Chondrocyte (in vitro differentiated cells): Measurements from ENCODE around the gene TGFA. TPM values are rescaled to one million over a fixed set of nuclear protein-coding genes. Genes with fewer than 3 reads are reported as not detected.

Source experiments
- DNase-seq: peaks from one replicate; pipeline ENCODE4 v3.0.0; 2021; ENCODE audit warnings: mixed read lengths, low spot score
- H3K27ac Mint-ChIP-seq: one replicate; pipeline ENCODE4 v1.8.0; 2021; ENCODE audit warnings: mild to moderate bottlenecking, moderate library complexity, mixed read lengths; ENCODE audit not compliant: unreplicated experiment
- H3K27me3 Mint-ChIP-seq: 2 replicates; pipeline ENCODE4 v1.8.0; 2021; ENCODE audit warnings: low read depth, mixed read lengths
- H3K36me3 Mint-ChIP-seq: 2 replicates; pipeline ENCODE4 v1.8.0; 2021; ENCODE audit warnings: low read depth, mixed read lengths
- H3K4me1 Mint-ChIP-seq: 2 replicates; pipeline ENCODE4 v1.8.0; 2021; ENCODE audit warnings: low read depth, mild to moderate bottlenecking, mixed read lengths
- H3K4me3 Mint-ChIP-seq: one replicate; pipeline ENCODE4 v1.8.0; 2021; ENCODE audit warnings: mild to moderate bottlenecking, moderate library complexity, mixed read lengths; ENCODE audit not compliant: unreplicated experiment
- H3K9me3 Mint-ChIP-seq: 2 replicates; pipeline ENCODE4 v1.8.0; 2021; ENCODE audit warnings: low read depth, mixed read lengths
- CTCF ChIP-seq: fragments of 200-600 bp; sonication (generic); IDR thresholded peaks from 2 replicates; pipeline ENCODE4 v1.5.0; 2021; ENCODE audit warnings: antibody characterized with exemption, mild to moderate bottlenecking, moderate library complexity
- long read RNA-seq: library from polyadenylated mRNA; stranded (forward); transcript quantifications from one replicate; pipeline ENCODE4 v2.0.0, GENCODE V29; 2021
- total RNA-seq: library from RNA; stranded (reverse); gene quantifications from 3 replicates; pipeline ENCODE4 v1.2.1, GENCODE V29; 2021

Gene TGFA
- total RNA-seq: 0.21 to 0.25 TPM in 2 of 3 replicates, not detected in the other
- long read RNA-seq: 0 reads

- Mint-ChIP-seq H3K4me3 (peak within 1 kb of the TSS; percentile 75), H3K9me3 (no peaks in the 10 kb centered on the region), H3K27me3 (peaks cover 60% of the 10 kb centered on the region), H3K36me3 (no peaks in the 10 kb centered on the region), H3K27ac (no peak within 1 kb of the TSS), H3K4me1 (peaks cover 12% of the 10 kb centered on the region)
- TF ChIP-seq CTCF: peak; percentile 83
- DNase-seq: no peak
These were observed at the start of gene TGFA for GRCh38 chr2:70553584-70554337. Gene TGFA (minus strand): TSS chr2:70553826. CDS start chr2:70553767, 59 bp downstream.

GRCh38 chr2:70603066-70603465, 49.4 kb upstream of the TGFA start:
- peaks cover 40% of the 10 kb centered on the region for H3K27me3 Mint-ChIP-seq
- H3K4me3 Mint-ChIP-seq: no peak overlapping the region
- DNase-seq: no peak
- H3K9me3 Mint-ChIP-seq: peaks cover 8% of the 10 kb centered on the region
- no peaks in the 10 kb centered on the region for H3K36me3 Mint-ChIP-seq
- no peak overlapping the region for H3K27ac Mint-ChIP-seq
- no peaks in the 10 kb centered on the region for H3K4me1 Mint-ChIP-seq
- peak; percentile 42 for TF ChIP-seq CTCF

- peaks cover 15% of the 10 kb centered on the region for H3K27me3 Mint-ChIP-seq
- H3K9me3 Mint-ChIP-seq: peaks cover 12% of the 10 kb centered on the region
- no peak for DNase-seq
- H3K27ac Mint-ChIP-seq: no peak overlapping the region
- H3K4me3 Mint-ChIP-seq: no peak overlapping the region
- no peaks in the 10 kb centered on the region for H3K36me3 Mint-ChIP-seq
- TF ChIP-seq CTCF: no peak
- no peaks in the 10 kb centered on the region for H3K4me1 Mint-ChIP-seq
These were observed 44.6 kb upstream of the TGFA start for GRCh38 chr2:70598197-70598596.

- no peak for TF ChIP-seq CTCF
- Mint-ChIP-seq H3K36me3 (no peaks in the 10 kb centered on the region), H3K9me3 (peaks cover 12% of the 10 kb centered on the region), H3K27me3 (peaks cover 4% of the 10 kb centered on the region), H3K27ac (peak overlapping the region; percentile 45), H3K4me3 (no peak overlapping the region), H3K4me1 (no peaks in the 10 kb centered on the region)
- no peak for DNase-seq
These were observed 43.1 kb upstream of the TGFA start for GRCh38 chr2:70596739-70597138.

GRCh38 chr2:70596293-70596692, 42.7 kb upstream of the TGFA start:
- DNase-seq: no peak
- Mint-ChIP-seq H3K4me1 (no peaks in the 10 kb centered on the region), H3K36me3 (no peaks in the 10 kb centered on the region), H3K9me3 (peaks cover 12% of the 10 kb centered on the region), H3K4me3 (no peak overlapping the region), H3K27ac (no peak overlapping the region), H3K27me3 (peaks cover 3% of the 10 kb centered on the region)
- TF ChIP-seq CTCF: no peak
